Measurements from ENCODE around the gene FRS2. TPM values are rescaled to one million over a fixed set of nuclear protein-coding genes. Genes with fewer than 3 reads are reported as not detected.

The FRS2 gene
- total RNA-seq, 1 experiment from 2014 or later: 35.0 TPM

- Histone ChIP-seq H3F3A (ENCODE audit: low read length, unreplicated experiment) (no peaks in the 10 kb centered on the region), H3K36me3 (ENCODE audit: low read depth, low read length) (peaks cover 26% of the 10 kb centered on the region), H3K27me3 (ENCODE audit: low read length) (no peaks in the 10 kb centered on the region), H3K9me2 (replicated peaks; ENCODE audit: low read length) (no peaks in the 10 kb centered on the region), H2AFZ (ENCODE audit: low read length) (no peak overlapping the region), H3K79me2 (ENCODE audit: low read length) (no peaks in the 10 kb centered on the region; the same call in 1 of the 2 replicates), H3K9me3 (ENCODE audit: low read length) (no peaks in the 10 kb centered on the region), H4K20me1 (ENCODE audit: low read length) (no peaks in the 10 kb centered on the region), H3K27ac (ENCODE audit: low read length) (peak overlapping the region; percentile 90), H3K4me2 (ENCODE audit: low read length) (peak overlapping the region; percentile 72), H3K4me3 (ENCODE audit: low read length) (peak overlapping the region; percentile 52), H3K4me1 (ENCODE audit: insufficient read depth, low read length) (peaks cover 30% of the 10 kb centered on the region), H3K9ac (ENCODE audit: low read length) (peak overlapping the region; percentile 47)
- peak; percentile 82 for ATAC-seq
- BruUV-seq (replicated peaks): TSS peak; percentile 25
- ChIA-PET POLR2A (ENCODE audit: unreplicated experiment) (interaction anchor here (0.6 kb wide), 1 partner anchor 1091 kb away, joined by 4 read pairs; no protein-coding TSS in a partner anchor), CTCF (interaction anchor here (0.7 to 1.3 kb wide), 2 partner anchors 99 to 100 kb away, joined by 4 to 13 read pairs; partner anchors contain the start of gene FRS2)
- intact Hi-C loops (cut with micrococcal nuclease): loop anchor here (1.0 to 2.0 kb wide), 6 partner anchors 15 to 213 kb away; partner anchors contain the start of gene FRS2
- no peak for TF ChIP-seq CTCF (conservative IDR thresholded peaks at IDR 0.05; ENCODE audit: low read depth, low read length)
- no peak for TF ChIP-seq EZH2 (IDR thresholded peaks at IDR 0.05; ENCODE audit: low read length, unreplicated experiment)
- TF ChIP-seq EZH2phosphoT487 (IDR thresholded peaks at IDR 0.05; ENCODE audit: borderline replicate concordance, low read length): no peak
- peak; percentile 84 for DNase-seq
Observed at GRCh38 chr12:69570000-69570516, 99.9 kb downstream of the FRS2 start.

- DNase-seq: peak; percentile 83
- H4K20me1 ChIP-seq (ENCODE audit: low read length): no peaks in the 10 kb centered on the region
- H3K9ac ChIP-seq (ENCODE audit: low read length): peak overlapping the region; percentile 47
Observed at GRCh38 chr12:69570545-69571399, 100.6 kb downstream of the FRS2 start.

More at GRCh38 chr12:69570545-69571399, 100.6 kb downstream of the FRS2 start:
- no peaks in the 10 kb centered on the region for H3K9me2 ChIP-seq (replicated peaks; ENCODE audit: low read length)
- peaks cover 30% of the 10 kb centered on the region for H3K36me3 ChIP-seq (ENCODE audit: low read depth, low read length)
- H3F3A ChIP-seq (ENCODE audit: low read length, unreplicated experiment): no peaks in the 10 kb centered on the region
- no peak overlapping the region for H2AFZ ChIP-seq (ENCODE audit: low read length)
- TF ChIP-seq CTCF (conservative IDR thresholded peaks at IDR 0.05; ENCODE audit: low read depth, low read length) (peak; percentile 88), EZH2 (IDR thresholded peaks at IDR 0.05; ENCODE audit: low read length, unreplicated experiment) (no peak), EZH2phosphoT487 (IDR thresholded peaks at IDR 0.05; ENCODE audit: borderline replicate concordance, low read length) (no peak)
- ChIA-PET CTCF (interaction anchor here (0.5 to 1.3 kb wide), 3 partner anchors 50 to 214 kb away, joined by 3 to 37 read pairs (median 13); partner anchors contain the start of gene FRS2), POLR2A (ENCODE audit: unreplicated experiment) (interaction anchor here (0.6 kb wide), 1 partner anchor 1091 kb away, joined by 4 read pairs; no protein-coding TSS in a partner anchor)
- no peak for ATAC-seq
- intact Hi-C loops (cut with micrococcal nuclease): loop anchor here (1.0 to 2.0 kb wide), 6 partner anchors 15 to 213 kb away; partner anchors contain the start of gene FRS2
- H3K27ac ChIP-seq (ENCODE audit: low read length): peak overlapping the region; percentile 90
- peak overlapping the region; percentile 72 for H3K4me2 ChIP-seq (ENCODE audit: low read length)
- no peaks in the 10 kb centered on the region for H3K9me3 ChIP-seq (ENCODE audit: low read length)
- peaks cover 30% of the 10 kb centered on the region for H3K4me1 ChIP-seq (ENCODE audit: insufficient read depth, low read length)
- no peaks in the 10 kb centered on the region for H3K27me3 ChIP-seq (ENCODE audit: low read length)
- no peaks in the 10 kb centered on the region; the same call in 1 of the 2 replicates for H3K79me2 ChIP-seq (ENCODE audit: low read length)
- BruUV-seq (replicated peaks): no TSS peak
- H3K4me3 ChIP-seq (ENCODE audit: low read length): peak overlapping the region; percentile 52

Data from PC-3 (cell line).